HepG2 (cell line): Measurements from ENCODE around the gene ZNF548. TPM values are rescaled to one million over a fixed set of nuclear protein-coding genes. Genes with fewer than 3 reads are reported as not detected.

ENCODE experiments used
- ATAC-seq: fragments of 200-7000 bp; cut with Tn5 transposase; 3 replicates; pipeline ENCODE4 v1.9.1; 2020; ENCODE audit warnings: mild to moderate bottlenecking, moderate library complexity
- BruUV-seq: library from RNA; stranded (reverse); fragments of 400-500 nt; replicated peaks from 2 replicates; lab custom pipeline; 2021; lab: Mats Ljungman, UMichigan
- CTCF ChIA-PET: fragments of 300-600 bp; formaldehyde crosslinking; extraction: SDS; loops from one replicate; lab custom pipeline; 2021; ENCODE audit warnings: low total read pairs, inconsistent platforms, low intra/inter-chr PET ratio; lab: Yijun Ruan, JAX
- POLR2A ChIA-PET: fragments of 350-600 bp; sonication (Branson Sonifier 250); formaldehyde crosslinking; loops from one replicate; lab custom pipeline; 2020; ENCODE audit warnings: antibody characterized with exemption, inconsistent platforms; lab: Yijun Ruan, JAX
- DNase-seq: peaks from one replicate; pipeline ENCODE4 v3.0.0-alpha.2; 2015; ENCODE audit warnings: low spot score
- FAIRE-seq: peaks from 3 replicates; lab custom pipeline; 2011; peaks lifted over from hg19 to GRCh38; lab: Jason Lieb, UNC
- H2AFZ ChIP-seq: one replicate; pipeline ENCODE4 v1.6.1; 2011; ENCODE audit warnings: low read length, inconsistent platforms
- H3K27ac ChIP-seq: fragments of 300-600 bp; 3 replicates; pipeline ENCODE4 v1.8.0; 2011; ENCODE audit warnings: mixed run types, mild to moderate bottlenecking, mixed read lengths, low read length, inconsistent platforms; ENCODE audit not compliant: insufficient read depth; ENCODE audit errors: extremely low read length
- H3K27me3 ChIP-seq, 2 experiments: fragments of 200-600 bp in 1 of 2; 2 replicates in 1 of 2; 3 replicates in 1 of 2; pipeline versions ENCODE4 v1.6.0 to v1.8.0; 2011; ENCODE audit warnings: low read length in 2 of 2, mild to moderate bottlenecking in 2 of 2, moderate library complexity in 2 of 2, inconsistent platforms in 1 of 2; ENCODE audit not compliant: insufficient read depth in 2 of 2, control insufficient read depth in 1 of 2
- H3K36me3 ChIP-seq, 2 experiments: fragments of 200-600 bp in 1 of 2; replicated peaks in 1 of 2; 2 replicates in 1 of 2; 3 replicates in 1 of 2; pipeline versions ENCODE4 v1.5.1 to v1.8.0; 2011; ENCODE audit warnings: low read length in 2 of 2, inconsistent platforms in 1 of 2; ENCODE audit not compliant: insufficient read depth in 2 of 2, control insufficient read depth in 1 of 2
- H3K4me1 ChIP-seq: 2 replicates; pipeline ENCODE4 v1.5.1; 2012; ENCODE audit warnings: low read length, inconsistent platforms; ENCODE audit not compliant: insufficient read depth
- H3K4me2 ChIP-seq: 2 replicates; pipeline ENCODE4 v1.6.0; 2011; ENCODE audit warnings: low read depth, low read length, inconsistent platforms
- H3K4me3 ChIP-seq, 3 experiments: fragments of 200-600 bp in 1 of 3; sonication (generic), shearing (Covaris generic) in 1 of 3; replicated peaks in 1 of 3; 2 replicates each; pipeline ENCODE4 v1.5.1; 2011 to 2016; ENCODE audit warnings: low read length in 3 of 3, inconsistent platforms in 2 of 3, low read depth in 2 of 3, mild to moderate bottlenecking in 2 of 3, control low read depth in 1 of 3, mixed read lengths in 1 of 3; ENCODE audit not compliant: insufficient read depth in 1 of 3
- H3K79me2 ChIP-seq: one replicate; pipeline ENCODE4 v1.6.1; 2011; ENCODE audit warnings: low read length, inconsistent platforms; ENCODE audit not compliant: insufficient read depth
- H3K9ac ChIP-seq: 2 replicates; pipeline ENCODE4 v1.6.0; 2011; ENCODE audit warnings: mild to moderate bottlenecking, low read depth, low read length, inconsistent platforms; ENCODE audit not compliant: insufficient read depth
- H3K9me3 ChIP-seq: 2 replicates; pipeline ENCODE4 v1.5.1; 2012; ENCODE audit warnings: mild to moderate bottlenecking, low read length
- H4K20me1 ChIP-seq: 2 replicates; pipeline ENCODE4 v1.6.0; 2011; ENCODE audit warnings: inconsistent platforms, mild to moderate bottlenecking, low read length, moderate library complexity; ENCODE audit not compliant: insufficient read depth
- AGO1 ChIP-seq: fragments of 200-400 bp; formaldehyde crosslinking; IDR thresholded peaks from 2 replicates; pipeline ENCODE4 v1.6.1; 2017; ENCODE audit warnings: mild to moderate bottlenecking, low read depth, low read length, moderate library complexity; ENCODE audit not compliant: poor library complexity, severe bottlenecking
- ARID4A ChIP-seq: sonication (generic); formaldehyde crosslinking; IDR thresholded peaks from 2 replicates; pipeline ENCODE4 v1.5.0; 2020; ENCODE audit warnings: mild to moderate bottlenecking, missing genetic modification reagents, borderline replicate concordance
- ARID5B ChIP-seq: IDR thresholded peaks from 2 replicates; pipeline ENCODE4 v1.4.0; 2020; ENCODE audit warnings: mild to moderate bottlenecking, missing genetic modification reagents
- BHLHE40 ChIP-seq: IDR thresholded peaks from 2 replicates; pipeline ENCODE4 v1.6.1; 2011; ENCODE audit warnings: low read length, improper control_type of control experiment
- HNF1B ChIP-seq: sonication (generic); formaldehyde crosslinking; IDR thresholded peaks from 2 replicates; pipeline ENCODE4 v1.5.1; 2020; ENCODE audit warnings: mild to moderate bottlenecking, moderate library complexity, missing genetic modification reagents
- JARID2 ChIP-seq: sonication (generic); formaldehyde crosslinking; IDR thresholded peaks from 2 replicates; pipeline ENCODE4 v1.8.1; 2023; ENCODE audit warnings: missing genetic modification reagents, inconsistent platforms; ENCODE audit not compliant: insufficient replicate concordance
- MYNN ChIP-seq: sonication (generic); formaldehyde crosslinking; IDR thresholded peaks from 2 replicates; pipeline ENCODE4 v1.4.0; 2020; ENCODE audit warnings: mild to moderate bottlenecking, low read depth, missing genetic modification reagents
- TERF1 ChIP-seq: sonication (generic); formaldehyde crosslinking; IDR thresholded peaks from 2 replicates; pipeline ENCODE4 v1.8.0; 2022; ENCODE audit warnings: mild to moderate bottlenecking, missing genetic modification reagents, moderate library complexity
- WGBS: methylation state at CpG from one replicate; pipeline ENCODE4 v1.1.6; 2017; ENCODE audit warnings: low lambda C conversion rate; 5-methylcytosine and 5-hydroxymethylcytosine counted together
- in situ Hi-C: cut with HindIII; loops from 2 replicates; pipeline ENCODE4 v1.10.0; 2017; ENCODE audit warnings: low pct_unique_long_range_greater_than_20kb; ENCODE audit not compliant: extremely low pct_ligation_motif_present
- intact Hi-C: fragments of 100-400 bp; cut with micrococcal nuclease; formaldehyde crosslinking; loops from one replicate; pipeline ENCODE4 v1.10.0; 2022; ENCODE audit not compliant: unreplicated experiment
- polyA plus RNA-seq, 8 experiments: library from polyadenylated mRNA; depleted of rRNA in 3 of 8; stranded (reverse) in 7 of 8; unstranded in 1 of 8; fragments of >200 nt; fragmentation: Illumina TruSeq in 4 of 8; extraction: Trizol in 4 of 8; gene quantifications; 2 replicates each; pipeline versions ENCODE4 v1.2.1 to v1.2.3, GENCODE V29; 2011 to 2016; ENCODE audit warnings: low read depth in 4 of 8, missing spikeins in 1 of 8, mixed read lengths in 1 of 8; ENCODE audit not compliant: insufficient read depth in 1 of 8
- total RNA-seq, 5 experiments: library from RNA; depleted of rRNA; stranded (reverse); fragments of >200 nt; fragmentation: Illumina TruSeq; extraction: Trizol; gene quantifications; 2 replicates each; pipeline ENCODE4 v1.2.3, GENCODE V29; 2016; ENCODE audit warnings: low read depth in 1 of 5

ZNF548 gene
- total and polyA plus RNA-seq, 2 of the 13 experiments (the other 11 are each of a cell fraction or from before 2014, with no cell fraction given): 19.6 to 24.9 TPM

- TF ChIP-seq HNF1B (CRISPR knock-in tag) (peak; percentile 92), BHLHE40 (peak; percentile 52), AGO1 (no peak), TERF1 (CRISPR knock-in tag) (no peak)
These were observed 26.5 kb upstream of the ZNF548 start, which contains the start of the genes TRAPPC2B and ZNF547 (continued) for GRCh38 chr19:57362997-57363687.

- H2AFZ ChIP-seq: no peak overlapping the region
- DNase-seq (peak; percentile 16), ATAC-seq (peak; percentile 62), FAIRE-seq (no peak)
- peaks cover 13% of the 10 kb centered on the region; the same call in 1 of the 2 replicates for H3K4me1 ChIP-seq
- peak overlapping the region; percentile 80 for H3K4me2 ChIP-seq
- WGBS: 0% methylated on average over 7 of the region's 18 CpGs
- H3K9ac ChIP-seq: peak overlapping the region; percentile 75
- no peaks in the 10 kb centered on the region; the same call in 1 of the 2 replicates for H4K20me1 ChIP-seq
- CTCF ChIA-PET: no interaction called here
- H3K9me3 ChIP-seq: no peaks in the 10 kb centered on the region
- no peaks in the 10 kb centered on the region for H3K27me3 ChIP-seq
- BruUV-seq: no TSS peak
- in situ Hi-C loops: no loop called here
- H3K27ac ChIP-seq: peak overlapping the region; percentile 57
- 0 out of 5 replicates have a peak, but pooled peaks cover 0 to 4% of the 10 kb centered on the region in 2 experiments for H3K36me3 ChIP-seq
- POLR2A ChIA-PET: interaction anchor here (1.0 to 1.8 kb wide), 3 partner anchors 13 to 44 kb away, joined by 3 to 21 read pairs (median 11); partner anchors contain the start of genes ZNF304 and ZNF548
- intact Hi-C loops: loop anchor here (1.0 to 5.0 kb wide), 5 partner anchors 26 to 251 kb away; partner anchors contain the start of genes ZNF134, ZNF460, ZNF543 and ZNF548
- H3K4me3 ChIP-seq: peak overlapping the region; percentile 69 to 85 (median 77)
- H3K79me2 ChIP-seq: peaks cover 8% of the 10 kb centered on the region
- TF ChIP-seq MYNN (CRISPR knock-in tag) (no peak), ARID5B (CRISPR knock-in tag) (no peak), ARID4A (CRISPR knock-in tag) (no peak), JARID2 (CRISPR knock-in tag) (no peak)
These were observed 25.9 kb upstream of the ZNF548 start for GRCh38 chr19:57363688-57364181.
